GM18499 (cell line): ENCODE measurements around the gene IFI6.

Source experiments
- ATAC-seq: cut with Tn5 transposase; IDR thresholded peaks from one replicate; pipeline ENCODE4 v1.9.1; 2021; ENCODE audit warnings: moderate number of reproducible peaks; ENCODE audit not compliant: insufficient read depth, unreplicated experiment

IFI6 gene

DNA sequence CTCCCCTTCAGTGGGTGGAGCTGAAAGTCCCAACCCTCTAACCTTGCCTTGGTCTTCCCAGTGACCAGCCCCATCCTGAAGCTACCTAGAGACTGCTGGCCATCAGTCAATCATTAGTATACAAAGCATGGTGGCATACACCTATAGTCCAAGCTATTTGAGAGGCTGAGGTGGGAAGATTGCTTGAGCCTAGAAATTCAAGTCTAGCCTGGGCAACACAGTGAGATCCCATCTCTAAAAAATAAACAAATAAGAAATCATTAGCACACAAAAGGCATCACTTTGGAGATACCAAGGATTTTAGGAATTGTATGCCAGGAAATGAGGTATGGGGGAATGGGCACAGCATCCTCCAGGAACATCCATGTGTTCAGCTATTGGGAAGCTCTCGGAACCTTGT is 4.4 kb upstream of the IFI6 start:
- ATAC-seq: no peak

DNA sequence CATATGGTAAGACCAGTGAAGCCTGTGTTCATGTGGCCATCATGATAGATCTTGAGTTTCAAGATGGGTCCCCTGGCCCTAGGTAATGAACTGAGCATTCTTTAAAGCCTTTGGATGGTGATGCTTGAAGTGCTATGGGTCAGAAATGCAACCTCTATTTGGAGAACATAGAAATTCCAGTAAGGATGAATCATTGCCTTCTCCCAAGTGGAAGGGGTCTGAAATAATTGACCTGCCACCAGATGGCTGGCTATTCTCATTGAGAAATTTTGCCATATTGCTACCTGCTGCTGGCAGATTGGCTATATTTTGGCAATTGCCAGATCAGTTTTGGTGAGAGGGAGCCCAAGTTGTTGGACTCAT is 739 bp upstream of the IFI6 start:
- no peak for ATAC-seq

DNA sequence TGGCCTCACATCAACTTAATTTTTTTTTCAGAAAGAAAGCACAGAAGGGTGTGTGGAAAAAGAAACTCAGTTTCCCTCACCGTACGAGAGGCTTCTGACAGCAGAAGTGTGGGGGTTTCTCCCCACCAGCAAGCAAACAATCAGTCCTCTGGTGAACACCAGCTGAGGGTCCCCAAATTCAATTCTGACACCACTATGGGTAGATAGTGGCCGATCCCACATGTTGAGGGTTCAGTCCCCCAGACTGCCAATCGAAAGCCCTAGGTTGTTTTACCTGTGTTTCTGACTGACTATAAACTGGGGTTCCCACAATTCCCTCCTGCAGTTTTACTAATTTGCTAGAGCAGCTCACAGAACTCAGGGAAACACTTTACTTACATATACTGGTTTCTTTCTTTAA is 2.1 kb downstream of the IFI6 start:
- ATAC-seq: no peak

DNA sequence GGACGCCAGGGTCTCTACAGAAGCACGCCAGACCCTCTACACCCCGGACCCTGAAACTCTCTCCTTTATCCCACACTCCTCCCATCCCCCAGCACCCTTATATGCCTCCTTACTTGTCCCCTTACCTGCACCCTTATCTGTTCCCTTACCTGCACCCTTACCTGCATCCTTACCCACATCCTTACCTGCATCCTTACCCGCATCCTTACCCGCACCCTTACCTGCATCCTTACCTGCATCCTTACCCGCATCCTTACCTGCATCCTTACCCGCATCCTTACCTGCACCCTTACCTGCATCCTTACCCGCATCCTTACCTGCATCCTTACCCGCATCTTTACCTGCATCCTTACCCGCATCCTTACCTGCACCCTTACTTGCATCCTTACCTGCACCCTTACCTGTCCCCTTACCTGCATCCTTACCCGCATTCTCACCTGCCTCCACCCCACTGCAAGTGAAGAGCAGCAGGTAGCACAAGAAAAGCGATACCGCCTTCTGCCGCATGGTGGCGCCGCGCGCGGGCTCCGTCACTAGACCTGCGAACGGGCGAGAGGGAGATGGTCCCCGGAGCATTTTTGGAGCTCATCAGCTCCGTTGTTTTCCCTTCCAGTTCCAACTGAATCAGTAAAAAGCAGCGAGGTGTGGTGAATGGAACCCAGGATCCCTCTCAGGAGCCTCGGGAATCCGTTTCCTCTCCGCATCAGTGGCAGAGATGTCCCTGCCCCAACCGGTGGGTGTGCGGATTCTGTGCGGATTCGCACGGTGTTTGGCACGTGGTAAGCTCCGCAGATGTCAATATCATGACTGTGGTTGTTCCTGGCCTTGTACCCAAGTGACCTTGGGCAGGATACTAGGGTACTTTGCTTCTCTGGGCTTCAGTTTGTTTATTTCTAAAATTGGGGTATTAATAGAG is 2.9 kb downstream of the IFI6 start:
- no peak for ATAC-seq

DNA sequence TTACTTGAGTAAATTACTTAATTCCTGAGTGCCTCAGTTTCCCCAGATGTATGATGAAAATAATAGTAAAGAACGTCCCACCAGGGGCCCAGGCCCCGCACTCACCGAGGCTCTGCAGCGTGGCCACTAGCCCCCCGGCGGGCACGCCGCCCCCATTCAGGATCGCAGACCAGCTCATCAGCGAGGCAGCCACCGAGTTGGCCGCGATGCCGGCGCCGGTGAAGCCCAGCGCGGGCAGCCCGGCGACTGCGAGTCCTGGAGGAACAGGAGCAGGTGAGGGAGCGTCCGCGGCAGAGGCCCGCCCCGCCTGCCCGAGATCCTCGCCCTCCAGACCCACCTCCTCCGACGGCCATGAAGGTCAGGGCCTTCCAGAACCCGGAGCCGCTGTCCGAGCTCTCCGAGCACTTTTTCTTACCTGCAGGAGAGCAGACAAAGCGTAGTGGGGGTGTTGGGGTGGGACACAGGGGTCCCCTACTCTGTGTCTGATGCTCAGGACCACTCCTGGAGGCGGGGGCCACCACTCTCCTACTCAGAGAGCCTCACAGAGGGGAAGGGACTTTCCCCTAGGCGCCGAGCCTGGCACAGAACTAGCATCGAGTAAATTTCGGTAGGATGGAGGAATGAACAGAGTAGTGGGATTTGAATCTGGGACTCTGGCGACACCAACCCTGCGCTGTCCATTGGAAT is 3.7 kb downstream of the IFI6 start:
- ATAC-seq: no peak

DNA sequence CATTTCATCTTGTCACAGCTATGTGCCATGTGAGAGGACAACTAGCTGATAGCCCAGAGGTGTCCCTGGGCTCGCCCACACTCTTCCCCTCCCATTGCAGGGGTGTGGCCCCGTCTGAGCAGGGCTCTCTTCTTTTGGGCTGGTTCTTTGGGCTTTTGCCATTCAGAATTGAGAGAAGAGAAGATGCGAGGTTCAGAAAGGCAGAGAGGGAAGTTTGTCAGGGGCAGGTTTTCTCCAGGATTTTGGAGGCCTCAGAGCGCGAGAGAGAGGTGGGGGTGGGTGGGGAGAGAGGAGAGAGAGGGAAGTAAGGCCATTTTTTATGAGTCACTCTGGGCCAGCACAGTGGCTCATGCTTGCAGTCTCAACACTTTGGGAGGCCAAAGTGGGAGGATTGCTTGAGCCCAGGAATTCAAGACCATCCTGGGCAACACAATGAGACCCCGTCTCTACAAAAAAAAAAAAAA is 5.2 kb downstream of the IFI6 start:
- ATAC-seq: no peak

DNA sequence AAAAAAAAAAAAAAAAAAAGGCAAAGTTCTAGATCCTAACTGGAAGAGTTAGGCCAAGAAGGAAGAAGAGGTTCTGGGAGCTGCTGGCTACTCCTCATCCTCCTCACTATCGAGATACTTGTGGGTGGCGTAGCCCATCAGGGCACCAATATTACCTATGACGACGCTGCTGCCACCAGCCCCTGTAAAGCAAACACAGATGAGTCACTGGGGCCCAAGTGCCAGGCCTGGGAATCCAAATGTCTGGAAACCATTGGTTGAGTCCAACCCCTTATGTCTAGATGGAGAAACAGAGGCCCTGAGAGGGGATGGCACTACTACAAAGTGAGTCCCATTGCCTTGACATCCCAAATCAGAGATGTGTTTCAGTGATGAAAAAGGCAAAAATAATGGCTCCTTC is 5.7 kb downstream of the IFI6 start:
- ATAC-seq: no peak

DNA sequence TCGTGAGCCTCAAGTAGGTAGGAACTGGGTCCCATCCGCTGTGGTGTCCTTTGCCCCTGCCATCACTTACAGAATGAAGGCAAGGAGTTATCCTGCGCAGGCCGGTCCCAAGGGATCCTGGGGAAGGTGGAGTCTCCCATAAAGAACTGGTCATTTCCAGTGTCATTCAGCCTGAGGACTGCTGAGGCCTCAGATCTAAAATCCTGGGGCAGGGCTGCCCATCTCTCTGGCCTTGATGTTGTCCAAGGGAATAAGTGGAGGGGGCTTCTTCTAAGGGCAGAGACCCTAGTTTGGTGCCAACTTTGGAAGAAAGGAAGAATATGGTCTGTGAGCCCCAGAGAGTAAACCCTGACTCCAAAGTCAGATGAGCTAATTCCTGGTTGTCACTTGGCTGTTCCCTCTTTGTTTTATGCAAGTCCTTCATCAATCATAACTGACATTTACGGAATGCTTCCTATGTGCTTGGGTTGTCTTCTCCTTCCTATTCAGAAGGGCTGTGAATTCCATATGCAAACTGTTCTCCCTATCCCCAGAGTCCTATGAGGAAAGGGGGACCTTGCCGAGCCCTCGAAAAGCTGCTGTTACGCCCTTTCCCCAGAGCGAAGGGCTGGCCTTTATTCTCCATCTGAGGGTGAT is 6.9 kb downstream of the IFI6 start:
- no peak for ATAC-seq

DNA sequence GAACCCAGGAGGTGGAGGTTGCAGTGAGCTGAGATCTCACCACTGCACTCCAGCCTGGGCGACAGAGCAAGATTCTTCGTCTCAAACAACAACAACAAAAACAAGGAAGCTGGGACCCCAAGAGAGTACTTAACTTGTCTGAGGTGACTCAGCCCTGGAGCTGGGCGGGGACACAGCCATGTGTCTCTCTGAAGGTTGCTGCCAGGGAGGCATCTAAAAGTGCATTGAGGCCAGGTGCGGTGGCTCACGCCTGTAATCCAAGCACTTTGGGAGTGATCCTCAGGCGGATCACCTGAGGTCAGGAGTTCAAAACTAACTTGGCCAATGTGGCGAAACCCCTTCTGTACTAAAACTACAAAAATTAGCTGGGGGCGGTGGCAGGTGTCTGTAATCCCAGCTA is 7.7 kb downstream of the IFI6 start:
- no peak for ATAC-seq

DNA sequence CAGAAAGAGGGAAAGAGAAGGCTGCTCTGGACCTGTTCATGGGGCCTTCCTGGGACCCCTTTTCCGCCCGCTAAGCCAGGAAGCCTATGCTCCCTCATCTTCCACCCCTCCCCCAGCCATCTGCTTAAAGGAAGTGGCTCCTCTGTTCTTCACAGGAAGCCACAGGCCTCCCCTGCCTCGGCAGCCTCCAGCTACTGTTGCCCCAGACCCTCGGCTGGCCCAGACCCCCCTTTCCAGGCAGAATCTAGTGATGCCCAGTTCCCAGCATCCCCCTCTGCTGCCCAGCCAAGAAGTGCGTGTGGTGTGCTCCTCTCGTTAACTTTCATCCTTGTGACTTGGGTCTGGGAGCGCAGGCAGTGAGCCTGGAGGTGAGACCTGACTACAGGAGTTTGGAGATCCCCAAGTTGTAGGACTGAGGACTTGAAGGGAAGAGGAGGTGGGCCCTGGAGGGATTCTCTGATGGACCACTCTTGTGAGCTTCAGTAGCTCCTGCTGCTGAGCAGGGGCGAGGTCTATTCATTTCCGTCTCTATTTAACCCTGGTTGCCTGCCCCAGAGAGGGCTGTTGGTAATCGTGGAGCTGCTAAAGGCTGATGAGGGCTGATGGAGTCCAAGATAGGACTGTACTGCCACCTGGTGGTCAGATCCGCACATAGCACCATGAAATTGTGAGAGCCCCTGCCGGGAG is 9.1 kb downstream of the IFI6 start:
- ATAC-seq: no peak

DNA sequence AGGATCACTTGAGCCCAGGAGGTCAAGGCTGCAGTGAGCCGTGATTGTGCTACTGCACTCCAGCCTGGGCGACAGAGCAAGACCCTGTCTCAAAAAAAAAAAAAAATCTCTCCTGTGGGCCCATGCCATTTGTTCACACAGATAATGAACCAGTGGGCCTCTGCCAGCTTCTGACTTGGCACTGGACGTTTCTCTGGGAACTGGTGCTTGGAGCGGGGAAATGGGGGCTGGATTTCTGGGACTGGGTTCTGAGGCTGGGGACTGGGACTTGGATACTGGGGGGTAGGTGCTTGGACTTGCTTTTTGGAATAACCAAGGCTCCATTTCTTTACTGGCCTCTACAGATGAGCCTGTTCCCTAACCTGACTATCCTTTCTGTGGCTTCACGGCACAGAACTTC is 9.7 kb downstream of the IFI6 start:
- ATAC-seq: no peak

DNA sequence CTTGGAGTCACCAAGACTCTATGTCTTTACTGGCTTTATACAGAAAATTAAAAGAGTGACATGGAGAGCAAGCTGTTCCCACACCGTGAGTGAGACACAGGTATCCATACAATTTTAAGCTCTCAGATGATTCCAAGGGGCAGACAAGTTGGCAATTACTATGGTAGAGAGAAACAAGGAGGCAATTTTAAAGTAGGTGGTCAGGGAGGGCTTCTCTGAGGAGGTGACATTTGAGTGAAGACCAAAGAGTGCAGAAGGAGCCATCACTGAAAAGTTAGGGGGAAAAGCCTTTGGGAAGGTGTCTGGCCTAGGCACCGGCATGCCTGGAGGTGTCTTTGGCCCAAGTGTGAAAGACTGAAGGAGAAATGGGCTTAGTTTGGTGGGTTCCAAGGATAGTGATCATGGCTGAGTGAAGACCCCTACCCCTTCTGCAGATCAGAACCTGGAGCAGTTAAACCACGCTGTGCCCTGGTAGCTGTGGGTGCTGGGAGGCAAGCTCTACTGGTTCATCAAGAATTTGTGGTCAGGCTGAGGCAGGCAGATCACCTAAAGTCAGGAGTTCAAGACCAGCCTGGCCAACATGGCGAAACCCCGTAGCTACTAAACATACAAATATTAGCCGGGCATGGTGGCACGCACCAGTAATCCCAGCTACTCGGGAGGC is 10.4 kb downstream of the IFI6 start:
- ATAC-seq: no peak

DNA sequence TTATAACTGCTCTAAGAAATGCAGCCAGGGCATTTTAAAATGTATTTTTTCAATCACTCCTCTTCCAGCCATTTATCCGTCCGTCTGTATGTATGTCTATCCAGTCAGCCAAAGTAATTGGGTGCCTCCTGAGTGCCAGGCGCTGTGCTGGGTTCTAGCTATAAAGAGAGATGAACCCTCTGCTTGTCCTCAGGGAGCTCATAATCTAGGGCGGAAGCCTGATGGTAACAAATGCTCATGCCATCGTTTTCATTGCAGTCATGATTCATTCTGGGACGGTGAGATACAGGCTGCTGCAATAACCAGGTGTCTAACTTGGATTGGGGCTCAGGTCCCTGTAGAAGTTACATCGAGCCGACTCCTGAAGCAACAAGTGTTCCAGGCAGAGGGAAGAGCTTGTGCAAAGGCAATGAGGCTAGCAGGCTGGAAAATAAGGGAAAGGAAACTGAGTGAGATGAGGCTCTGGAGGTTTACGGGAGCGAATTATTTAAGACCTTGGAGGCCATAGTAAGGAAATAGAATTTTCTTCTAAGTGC is 11.6 kb downstream of the IFI6 start:
- ATAC-seq: no peak

DNA sequence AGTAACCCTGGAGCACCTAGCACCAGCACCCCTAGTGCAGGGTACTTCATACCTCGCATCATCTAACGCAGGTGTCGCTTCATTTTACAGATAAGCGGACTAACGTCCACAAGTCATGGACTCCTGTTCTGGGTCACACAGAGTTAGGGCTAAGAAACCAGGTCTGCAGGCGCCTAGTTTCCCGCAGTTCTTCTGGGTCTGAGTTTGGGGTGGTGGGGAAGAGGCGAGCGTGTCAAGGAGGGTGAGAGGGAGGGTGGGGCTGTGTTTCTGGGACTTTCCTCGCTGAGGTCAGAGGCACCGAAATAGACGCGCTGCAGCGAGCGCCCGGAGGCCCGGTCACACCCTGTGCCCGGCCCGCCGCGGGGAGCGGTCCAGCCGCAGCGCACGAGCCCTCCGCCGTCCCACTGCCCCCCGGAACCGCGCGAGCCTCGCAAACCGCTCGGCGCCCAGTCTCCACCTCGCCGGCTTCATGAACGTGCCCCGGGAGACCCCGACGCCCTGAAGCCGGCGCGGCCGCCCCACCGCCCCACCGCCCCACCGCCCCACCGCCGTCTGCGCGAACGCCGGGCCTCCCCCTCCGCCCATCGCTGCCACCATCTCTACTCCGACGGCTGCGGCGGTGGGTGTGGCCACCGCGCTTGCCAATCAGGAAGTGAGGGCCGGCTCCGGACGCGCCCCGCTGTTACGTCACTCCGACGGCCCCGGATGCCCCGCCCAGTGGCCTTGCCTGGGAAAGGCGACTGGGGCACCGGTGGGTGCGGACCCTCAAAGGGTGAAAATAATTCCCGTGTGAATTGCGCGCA is 12.3 kb downstream of the IFI6 start:
- peak; percentile 35 for ATAC-seq

DNA sequence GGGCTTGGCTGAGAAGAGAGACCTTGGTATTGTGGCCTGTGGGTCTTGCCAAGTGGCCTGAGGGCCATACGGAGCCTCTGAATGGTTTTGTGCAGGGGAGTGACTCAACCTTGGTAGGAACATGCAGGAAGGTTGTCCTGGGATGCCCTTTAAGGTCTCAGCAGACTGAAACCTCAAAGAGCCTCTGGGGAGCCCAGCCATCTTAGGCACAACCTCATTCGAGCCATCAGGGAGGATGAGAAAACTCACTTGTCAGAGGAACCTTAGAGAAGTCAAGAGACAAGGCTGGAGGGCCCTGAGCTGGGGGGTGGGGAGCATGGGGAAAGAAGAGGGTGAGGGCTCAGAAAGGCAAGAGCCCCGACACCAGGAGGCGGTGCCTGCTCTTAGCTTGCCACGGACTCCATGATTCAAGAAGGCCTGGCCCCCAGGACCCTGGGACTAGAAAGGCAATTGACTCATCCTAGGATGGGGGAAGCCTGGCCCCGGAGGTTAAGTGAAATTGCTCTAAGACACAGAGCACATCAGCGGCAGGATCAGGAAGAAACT is 13.0 kb downstream of the IFI6 start:
- ATAC-seq: peak; percentile 15

DNA sequence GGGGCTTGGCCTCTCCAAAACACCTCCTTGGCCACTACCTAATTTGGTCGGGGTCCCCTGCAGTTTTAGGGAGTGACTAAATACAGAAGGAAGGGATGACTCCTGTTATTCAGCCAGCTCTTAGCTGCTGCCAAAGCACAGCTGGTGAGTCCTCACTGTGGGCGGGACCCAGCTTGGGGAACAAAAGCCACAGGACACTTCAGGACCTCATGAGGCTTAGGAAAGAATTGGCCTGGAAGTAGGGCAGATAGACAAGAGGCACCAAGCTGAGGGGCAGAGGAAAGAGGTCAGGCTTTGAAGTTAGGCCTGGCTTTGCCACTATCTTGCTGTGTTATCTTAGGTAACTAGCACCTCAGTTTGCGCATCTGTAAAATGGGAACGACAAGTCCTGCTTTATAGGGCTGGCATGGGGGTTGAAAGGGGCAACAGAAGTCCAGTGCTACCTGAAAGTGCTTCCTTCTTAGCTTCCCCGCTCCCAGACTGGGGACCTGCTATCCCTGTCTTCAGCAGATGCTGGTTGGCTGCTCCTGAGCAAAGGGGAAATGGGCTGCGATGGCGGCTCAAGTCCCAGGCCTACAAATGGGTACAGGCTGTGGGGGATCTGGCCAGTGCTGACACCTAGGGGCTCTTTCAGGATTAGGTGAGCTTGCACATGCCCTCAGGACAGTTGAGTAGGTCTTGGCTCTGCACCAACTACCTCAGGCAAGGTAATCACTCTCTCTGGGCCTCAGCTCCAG is 15.7 kb downstream of the IFI6 start:
- ATAC-seq: no peak

DNA sequence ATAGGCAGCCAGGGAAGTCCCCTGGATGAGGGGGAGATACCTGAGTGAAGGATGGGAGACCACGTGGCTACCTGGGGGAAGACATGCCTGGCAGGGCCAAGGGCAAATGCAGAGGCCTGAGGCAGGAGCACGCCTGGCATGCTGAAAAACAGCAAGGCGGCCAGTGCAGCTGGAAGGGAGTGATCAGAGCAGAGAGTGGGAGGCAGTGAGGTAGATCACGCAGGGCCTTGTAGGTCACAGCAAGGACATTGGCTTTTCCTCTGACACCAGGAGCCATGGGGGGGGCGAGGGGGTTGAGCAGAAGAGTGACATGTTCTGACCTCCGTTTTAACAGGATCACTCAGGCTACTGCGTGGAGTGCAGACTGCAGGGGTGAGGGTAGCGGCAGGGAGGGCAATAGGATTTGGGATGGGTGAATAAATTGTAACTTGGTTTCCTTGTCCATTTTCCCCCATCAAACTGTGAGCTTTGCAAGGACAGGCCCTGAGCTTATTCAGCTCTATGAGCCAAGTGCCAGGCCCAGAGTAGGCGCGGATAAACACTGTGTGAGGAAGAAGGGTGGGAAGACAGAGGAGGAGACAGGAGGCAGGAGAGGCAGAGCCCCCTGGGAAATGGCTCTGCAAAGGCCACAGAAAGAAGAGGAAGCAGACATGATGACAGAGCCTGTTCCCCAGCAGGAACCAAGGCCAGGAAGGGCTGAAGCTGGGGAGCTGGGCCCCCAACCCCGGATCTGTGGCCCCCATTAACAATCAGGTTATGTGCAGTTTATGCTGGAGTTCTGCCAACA is 16.6 kb downstream of the IFI6 start:
- ATAC-seq: no peak
